ENCODE data around the gene GREB1.

The GREB1 gene

DNA sequence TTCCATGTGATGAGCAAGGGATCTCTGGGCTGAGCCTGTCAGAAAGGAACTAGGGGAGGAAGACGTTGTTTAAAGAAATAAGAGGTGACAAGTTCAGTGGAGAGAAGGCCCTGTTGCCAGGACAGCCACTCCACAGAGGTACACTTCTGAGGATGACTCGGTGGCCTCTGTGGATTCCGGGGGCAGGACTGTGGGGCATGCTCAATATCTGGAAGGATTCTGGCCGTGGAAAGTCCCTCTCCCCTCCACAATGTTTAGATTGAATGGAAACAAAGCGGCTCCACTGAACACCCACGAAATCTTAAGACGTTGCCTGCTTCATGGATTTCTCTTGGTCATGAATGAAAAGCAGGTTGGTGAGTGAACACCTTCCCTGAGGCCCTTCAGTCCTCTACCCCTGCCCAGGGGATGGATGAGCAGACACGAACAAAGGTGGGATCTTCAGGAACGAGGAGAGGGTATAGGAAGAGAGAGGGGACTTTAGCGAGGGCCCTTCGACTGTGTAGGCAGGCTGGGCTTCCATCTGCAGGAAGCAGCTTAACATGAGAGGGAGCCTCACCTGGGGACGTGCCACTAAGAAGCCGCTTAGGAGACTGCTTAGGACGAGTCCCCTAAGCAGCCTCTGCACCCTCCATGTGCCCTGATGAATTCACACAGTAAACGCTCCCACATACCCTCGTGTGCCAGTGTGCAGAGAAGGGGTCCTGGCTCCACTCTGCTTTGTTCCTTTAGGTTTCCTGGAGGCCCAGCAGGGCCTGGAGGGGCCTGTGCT lies 134.2 kb downstream of the GREB1 start:
- Histone ChIP-seq H3K4me2 (no peak overlapping the region), H2AFZ (ENCODE audit: low read depth) (no peak overlapping the region), H3K27ac (no peak overlapping the region), H3K27me3 (ENCODE audit: insufficient read depth, low read depth) (no peaks in the 10 kb centered on the region), H3K36me3 (ENCODE audit: insufficient read depth) (no peaks in the 10 kb centered on the region), H3K9ac (no peak overlapping the region), H3K4me3 (IDR thresholded peaks at IDR 0.05; ENCODE audit: insufficient read depth, low read depth, low read length) (no peak overlapping the region), H4K20me1 (ENCODE audit: insufficient read depth) (no peaks in the 10 kb centered on the region), H3K4me1 (ENCODE audit: low read depth, poor library complexity, severe bottlenecking) (peaks cover 5% of the 10 kb centered on the region), H3K79me2 (ENCODE audit: insufficient read depth, low read depth) (no peaks in the 10 kb centered on the region)
- TF ChIP-seq, protein P1, sequence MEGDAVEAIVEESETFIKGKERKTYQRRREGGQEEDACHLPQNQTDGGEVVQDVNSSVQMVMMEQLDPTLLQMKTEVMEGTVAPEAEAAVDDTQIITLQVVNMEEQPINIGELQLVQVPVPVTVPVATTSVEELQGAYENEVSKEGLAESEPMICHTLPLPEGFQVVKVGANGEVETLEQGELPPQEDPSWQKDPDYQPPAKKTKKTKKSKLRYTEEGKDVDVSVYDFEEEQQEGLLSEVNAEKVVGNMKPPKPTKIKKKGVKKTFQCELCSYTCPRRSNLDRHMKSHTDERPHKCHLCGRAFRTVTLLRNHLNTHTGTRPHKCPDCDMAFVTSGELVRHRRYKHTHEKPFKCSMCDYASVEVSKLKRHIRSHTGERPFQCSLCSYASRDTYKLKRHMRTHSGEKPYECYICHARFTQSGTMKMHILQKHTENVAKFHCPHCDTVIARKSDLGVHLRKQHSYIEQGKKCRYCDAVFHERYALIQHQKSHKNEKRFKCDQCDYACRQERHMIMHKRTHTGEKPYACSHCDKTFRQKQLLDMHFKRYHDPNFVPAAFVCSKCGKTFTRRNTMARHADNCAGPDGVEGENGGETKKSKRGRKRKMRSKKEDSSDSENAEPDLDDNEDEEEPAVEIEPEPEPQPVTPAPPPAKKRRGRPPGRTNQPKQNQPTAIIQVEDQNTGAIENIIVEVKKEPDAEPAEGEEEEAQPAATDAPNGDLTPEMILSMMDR (conservative IDR thresholded peaks at IDR 0.05; ENCODE audit: low read depth, low read length), result no peak

DNA sequence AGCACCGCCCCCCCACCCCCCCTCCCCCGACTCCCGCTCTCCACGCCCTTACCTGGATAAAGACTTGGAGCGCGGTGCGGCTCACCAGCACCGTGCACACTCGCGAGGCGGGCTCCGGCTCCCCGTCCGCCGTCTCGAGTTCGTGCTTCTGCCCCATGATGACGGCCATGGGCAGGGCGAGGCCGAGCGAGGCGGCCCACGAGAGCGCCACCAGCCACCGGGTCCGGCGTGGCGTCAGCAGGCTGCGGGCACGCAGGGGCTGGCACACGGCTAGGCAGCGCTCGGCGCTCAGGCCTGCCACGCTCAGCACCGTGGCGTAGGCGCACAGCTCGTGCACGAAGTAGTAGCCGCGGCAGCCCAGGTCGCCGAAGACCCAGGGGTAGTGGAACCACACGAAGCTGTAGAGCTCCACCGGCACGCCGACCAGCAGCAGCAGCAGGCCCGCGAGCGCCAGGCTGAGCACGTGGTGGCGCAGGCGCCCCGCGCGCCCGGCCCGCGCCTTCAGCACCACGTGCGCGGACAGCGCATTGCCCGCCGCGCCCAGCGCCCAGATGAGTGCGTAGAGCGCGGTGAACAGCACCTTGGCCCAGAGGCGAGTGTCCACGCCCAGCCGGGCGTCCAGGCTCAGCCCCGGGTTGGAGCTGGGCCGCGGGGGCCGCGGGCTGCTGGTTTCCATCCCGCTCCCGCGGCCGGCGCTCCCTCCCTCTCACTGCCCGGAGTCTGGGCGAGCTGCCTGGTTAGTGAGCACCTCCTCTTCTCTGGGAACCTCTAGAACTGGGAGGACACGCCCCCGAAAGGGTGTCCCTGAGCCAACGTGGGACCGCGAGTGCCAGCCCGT lies 135.8 kb downstream of the GREB1 start, which contains the start of gene NTSR2:
Gene NTSR2, minus strand, starts transcription at position 742 of the 838 bp plus-strand sequence. Its CDS starts 66 bp downstream, at position 676.
- no peak within 1 kb of the TSS for H3K4me3 ChIP-seq (IDR thresholded peaks at IDR 0.05; ENCODE audit: insufficient read depth, low read depth, low read length)
- H2AFZ ChIP-seq (ENCODE audit: low read depth), result no peak within 1 kb of the TSS
- no peaks in the 10 kb centered on the region for H3K36me3 ChIP-seq (ENCODE audit: insufficient read depth)

DNA sequence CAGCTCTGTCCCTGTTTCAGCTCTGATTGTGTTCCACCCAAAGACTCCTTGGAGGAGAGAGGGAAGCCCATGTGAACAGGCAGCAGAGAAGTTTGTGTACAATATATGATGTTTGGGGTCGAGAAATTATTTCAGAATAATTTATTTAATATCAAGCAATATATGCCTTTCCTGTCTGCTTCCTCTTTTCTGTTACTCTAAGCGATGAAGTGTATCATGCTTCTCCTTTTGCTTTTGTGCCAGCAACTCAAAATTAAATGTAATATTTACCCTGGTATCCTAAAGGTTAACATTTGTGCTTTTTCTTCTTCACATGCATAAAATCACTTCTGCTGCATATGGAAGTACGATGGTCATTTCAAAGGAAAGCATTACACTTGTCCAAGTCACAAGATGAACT lies 138.6 kb downstream of the GREB1 start:
- Histone ChIP-seq H3K4me3 (IDR thresholded peaks at IDR 0.05; ENCODE audit: insufficient read depth, low read depth, low read length) (no peak overlapping the region), H2AFZ (ENCODE audit: low read depth) (no peak overlapping the region), H3K36me3 (ENCODE audit: insufficient read depth) (no peaks in the 10 kb centered on the region), H3K4me1 (ENCODE audit: low read depth, poor library complexity, severe bottlenecking) (peaks cover 13% of the 10 kb centered on the region), H3K9ac (no peak overlapping the region), H3K4me2 (no peak overlapping the region), H4K20me1 (ENCODE audit: insufficient read depth) (no peaks in the 10 kb centered on the region), H3K27me3 (ENCODE audit: insufficient read depth, low read depth) (no peaks in the 10 kb centered on the region), H3K79me2 (ENCODE audit: insufficient read depth, low read depth) (no peaks in the 10 kb centered on the region), H3K27ac (no peak overlapping the region)
- TF ChIP-seq, protein P1 (conservative IDR thresholded peaks at IDR 0.05; ENCODE audit: low read depth, low read length), result no peak

More for the DNA sequence above, 135.8 kb downstream of the GREB1 start, which contains the start of gene NTSR2:
- Histone ChIP-seq H3K4me2 (no peak within 1 kb of the TSS), H4K20me1 (ENCODE audit: insufficient read depth) (no peaks in the 10 kb centered on the region), H3K79me2 (ENCODE audit: insufficient read depth, low read depth) (no peaks in the 10 kb centered on the region), H3K27me3 (ENCODE audit: insufficient read depth, low read depth) (no peaks in the 10 kb centered on the region), H3K27ac (no peak within 1 kb of the TSS), H3K9ac (no peak within 1 kb of the TSS), H3K4me1 (ENCODE audit: low read depth, poor library complexity, severe bottlenecking) (peaks cover 13% of the 10 kb centered on the region)
- TF ChIP-seq, protein P1 (conservative IDR thresholded peaks at IDR 0.05; ENCODE audit: low read depth, low read length), result no peak

DNA sequence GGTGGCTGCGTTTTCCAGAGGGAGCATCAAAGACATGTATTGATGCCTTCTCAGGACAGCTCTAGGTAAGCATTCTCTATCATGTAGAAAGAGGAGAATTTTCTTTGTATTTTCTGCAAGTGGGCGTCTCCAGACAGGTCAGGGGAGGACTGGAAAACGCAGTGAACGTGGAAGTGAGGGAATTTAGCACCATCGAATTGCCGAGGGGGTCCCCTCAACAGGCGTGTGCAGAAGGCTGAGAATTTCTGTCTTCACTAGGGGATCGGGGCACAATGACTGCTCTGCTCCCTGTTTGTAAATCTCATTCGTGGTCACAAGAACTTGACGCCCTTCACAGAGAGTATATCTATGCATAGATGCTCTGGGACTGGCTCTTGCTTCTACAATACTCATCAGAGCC lies 141.1 kb downstream of the GREB1 start:
- no peak overlapping the region for H3K4me3 ChIP-seq (IDR thresholded peaks at IDR 0.05; ENCODE audit: insufficient read depth, low read depth, low read length)

More for the DNA sequence above, 141.1 kb downstream of the GREB1 start:
- peaks cover 13% of the 10 kb centered on the region for H3K4me1 ChIP-seq (ENCODE audit: low read depth, poor library complexity, severe bottlenecking)
- H3K9ac ChIP-seq, result no peak overlapping the region
- no peaks in the 10 kb centered on the region for H4K20me1 ChIP-seq (ENCODE audit: insufficient read depth)
- H3K79me2 ChIP-seq (ENCODE audit: insufficient read depth, low read depth), result no peaks in the 10 kb centered on the region
- no peak overlapping the region for H3K4me2 ChIP-seq
- no peak overlapping the region for H2AFZ ChIP-seq (ENCODE audit: low read depth)
- H3K27ac ChIP-seq, result no peak overlapping the region
- no peaks in the 10 kb centered on the region for H3K27me3 ChIP-seq (ENCODE audit: insufficient read depth, low read depth)
- TF ChIP-seq, protein P1 (conservative IDR thresholded peaks at IDR 0.05; ENCODE audit: low read depth, low read length), result no peak
- no peaks in the 10 kb centered on the region for H3K36me3 ChIP-seq (ENCODE audit: insufficient read depth)

All from KMS-11 (cell line).